Thymus (tissue), 11 donors: ENCODE results near the gene APLP2. TPM values are rescaled to one million over a fixed set of nuclear protein-coding genes. Genes with fewer than 3 reads are reported as not detected.

Source experiments
- DNase-seq, 9 donors: peaks; one replicate each; pipeline ENCODE4 v3.0.0-alpha.2; 2013; ENCODE audit warnings: low spot score in 9 of 9, low read depth in 6 of 9, missing footprints in 1 of 9
- H3K27ac ChIP-seq, 2 donors: one replicate each; pipeline ENCODE4 v1.5.1; 2013; ENCODE audit warnings: control low read depth in 1 of 2, low read depth in 1 of 2, low read length in 1 of 2, mild to moderate bottlenecking in 1 of 2, moderate library complexity in 1 of 2
- H3K27me3 ChIP-seq, 2 donors: one replicate each; pipeline ENCODE4 v1.5.1; 2013; ENCODE audit warnings: low read length in 1 of 2; ENCODE audit not compliant: control insufficient read depth in 2 of 2, insufficient read depth in 1 of 2
- H3K36me3 ChIP-seq, 2 donors: one replicate each; pipeline ENCODE4 v1.5.1; 2013; ENCODE audit warnings: low read length in 1 of 2, mild to moderate bottlenecking in 1 of 2, moderate library complexity in 1 of 2; ENCODE audit not compliant: control insufficient read depth in 2 of 2, insufficient read depth in 2 of 2
- H3K4me1 ChIP-seq, 2 donors: one replicate each; pipeline ENCODE4 v1.5.1; 2013; ENCODE audit warnings: low read length in 2 of 2; ENCODE audit not compliant: control insufficient read depth in 2 of 2, insufficient read depth in 2 of 2
- H3K4me3 ChIP-seq, 2 donors: one replicate each; pipeline ENCODE4 v1.5.1; 2013; ENCODE audit warnings: low read length in 2 of 2, control low read depth in 1 of 2, mild to moderate bottlenecking in 1 of 2
- H3K9me3 ChIP-seq, 2 donors: one replicate each; pipeline ENCODE4 v1.5.1; 2013; ENCODE audit warnings: low read length in 1 of 2, mild to moderate bottlenecking in 1 of 2; ENCODE audit not compliant: control insufficient read depth in 2 of 2, insufficient read depth in 1 of 2
- WGBS: extraction: QIAGEN DNeasy Blood & Tissue Kit; methylation state at CpG from one replicate; pipeline ENCODE4 v1.1.7; 2013; 5-methylcytosine and 5-hydroxymethylcytosine counted together
- polyA plus RNA-seq: library from polyadenylated mRNA; stranded (reverse); fragments of 200-250 nt; gene quantifications from one replicate; pipeline ENCODE4 v1.2.3, GENCODE V29; 2013
- total RNA-seq: library from RNA; stranded (reverse); fragments of 120-200 nt; gene quantifications from one replicate; pipeline ENCODE4 v1.2.4, GENCODE V29; 2013
- donor health status: healthy.

Gene APLP2
- total and polyA plus RNA-seq, 2 donors: 74.4 to 101 TPM

- 96% methylated on average over 5 of the region's 5 CpGs for whole genome bisulfite sequencing
- peaks cover 4 to 8% of the 10 kb centered on the region in 2 donors for H3K36me3 ChIP-seq
- DNase-seq: no peak
- H3K4me1 ChIP-seq: peaks cover 2 to 18% of the 10 kb centered on the region in 2 donors
- H3K9me3 ChIP-seq: no peaks in the 10 kb centered on the region
- no peak overlapping the region for H3K4me3 ChIP-seq
- no peak overlapping the region for H3K27ac ChIP-seq
- H3K27me3 ChIP-seq: no peaks in the 10 kb centered on the region
Measured at GRCh38 chr11:130114281-130114680, 44.6 kb downstream of the APLP2 start.

GRCh38 chr11:130114726-130115125 is 45.0 kb downstream of the APLP2 start:
- no peaks in the 10 kb centered on the region for H3K27me3 ChIP-seq
- H3K36me3 ChIP-seq: peaks cover 4 to 8% of the 10 kb centered on the region in 2 donors
- H3K27ac ChIP-seq: no peak overlapping the region
- peaks cover 2 to 17% of the 10 kb centered on the region in 2 donors for H3K4me1 ChIP-seq
- no peak for DNase-seq
- H3K4me3 ChIP-seq: no peak overlapping the region
- no peaks in the 10 kb centered on the region for H3K9me3 ChIP-seq
- WGBS: 96% methylated on average over 4 of the region's 4 CpGs

- DNase-seq: no peak
- H3K4me1 ChIP-seq: peaks cover 2 to 17% of the 10 kb centered on the region in 2 donors
- no peaks in the 10 kb centered on the region for H3K9me3 ChIP-seq
- no peaks in the 10 kb centered on the region for H3K27me3 ChIP-seq
- no peak overlapping the region for H3K27ac ChIP-seq
- WGBS: 95% methylated on average over 2 of the region's 2 CpGs
- H3K36me3 ChIP-seq: peaks cover 4 to 8% of the 10 kb centered on the region in 2 donors
- no peak overlapping the region for H3K4me3 ChIP-seq
Measured at GRCh38 chr11:130115218-130115617, 45.5 kb downstream of the APLP2 start.

DNA sequence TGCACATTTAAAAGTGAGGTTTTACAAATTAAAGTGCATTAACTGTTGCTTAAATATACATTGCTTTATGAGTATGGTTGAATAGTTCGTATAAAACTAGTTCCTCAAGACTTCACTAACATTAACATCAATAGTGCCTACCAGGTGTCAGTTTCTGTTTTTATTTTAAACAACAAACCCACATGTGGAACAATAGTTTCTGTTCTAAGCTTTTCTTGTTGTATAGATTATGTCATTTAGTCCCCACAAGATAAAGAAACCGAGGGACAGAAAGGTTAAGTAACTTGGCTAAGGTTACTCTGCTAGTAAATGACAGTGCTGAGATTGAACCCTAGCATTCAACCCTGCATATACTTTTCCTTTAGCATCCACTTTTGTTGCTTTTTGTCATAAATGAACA is 48.5 kb downstream of the APLP2 start:
- H3K27me3 ChIP-seq: no peaks in the 10 kb centered on the region
- no peaks in the 10 kb centered on the region for H3K9me3 ChIP-seq
- peaks cover 2 to 22% of the 10 kb centered on the region in 2 donors for H3K4me1 ChIP-seq
- no peak overlapping the region for H3K4me3 ChIP-seq
- peaks cover 2 to 10% of the 10 kb centered on the region in 2 donors for H3K36me3 ChIP-seq
- WGBS: 60% methylated on average over 2 of the region's 2 CpGs
- no peak overlapping the region for H3K27ac ChIP-seq
- DNase-seq: no peak

DNA sequence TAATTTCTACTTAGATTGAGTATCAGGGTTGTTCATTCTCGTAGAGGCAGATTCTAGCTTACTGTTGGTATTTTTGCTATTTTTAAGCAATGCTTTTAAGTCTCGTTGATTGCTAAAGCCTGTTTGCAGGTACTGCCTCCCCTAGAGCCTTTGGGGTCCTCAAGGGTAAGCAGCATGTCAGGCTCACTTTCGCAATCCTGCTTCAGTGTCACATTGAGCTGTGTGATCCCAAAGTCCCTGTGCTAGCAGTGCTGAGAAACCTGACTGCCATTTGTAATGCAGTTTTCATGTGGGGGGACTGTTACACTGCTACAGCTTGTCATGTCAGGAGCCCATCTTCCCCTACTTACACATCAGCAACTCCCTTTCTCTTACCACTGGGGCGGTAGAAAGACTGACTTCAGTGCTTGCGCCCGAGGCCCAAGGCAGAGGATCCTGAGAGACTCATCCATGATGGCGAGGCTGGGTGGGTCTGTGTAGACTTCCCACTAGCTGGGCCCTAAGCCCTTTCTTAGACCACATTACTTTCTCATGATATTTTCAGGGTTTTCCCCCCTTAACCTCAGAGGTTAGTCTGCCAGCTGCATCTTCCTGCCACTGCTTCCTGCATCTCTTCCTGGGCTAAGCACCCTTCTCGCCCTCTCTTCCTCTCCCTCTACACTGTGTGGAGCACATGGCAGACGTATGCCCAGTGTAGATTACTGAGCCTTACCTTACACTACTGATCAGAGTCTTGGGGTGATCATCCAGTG is 49.1 kb downstream of the APLP2 start:
- H3K27ac ChIP-seq: peak overlapping the region in 1 of 2 donors; percentile 9

GRCh38 chr11:130120045-130120444 is 50.4 kb downstream of the APLP2 start:
- peaks cover 15 to 25% of the 10 kb centered on the region in 2 donors for H3K36me3 ChIP-seq
- no peak for DNase-seq
- H3K4me3 ChIP-seq: no peak overlapping the region
- H3K27me3 ChIP-seq: no peaks in the 10 kb centered on the region
- WGBS: over 99% methylated on average over 5 of the region's 5 CpGs
- H3K9me3 ChIP-seq: no peaks in the 10 kb centered on the region
- H3K27ac ChIP-seq: no peak overlapping the region
- H3K4me1 ChIP-seq: peaks cover 2 to 22% of the 10 kb centered on the region in 2 donors

More for the DNA sequence above, 49.1 kb downstream of the APLP2 start:
- 54% methylated on average over 9 of the region's 9 CpGs for WGBS
- Histone ChIP-seq H3K4me1 (peaks cover 2 to 22% of the 10 kb centered on the region in 2 donors), H3K9me3 (no peaks in the 10 kb centered on the region), H3K4me3 (no peak overlapping the region), H3K27me3 (no peaks in the 10 kb centered on the region), H3K36me3 (peaks cover 9 to 16% of the 10 kb centered on the region in 2 donors)
- DNase-seq: peak in 3 of 9 donors; percentile 9 to 57 (median 36)

DNA sequence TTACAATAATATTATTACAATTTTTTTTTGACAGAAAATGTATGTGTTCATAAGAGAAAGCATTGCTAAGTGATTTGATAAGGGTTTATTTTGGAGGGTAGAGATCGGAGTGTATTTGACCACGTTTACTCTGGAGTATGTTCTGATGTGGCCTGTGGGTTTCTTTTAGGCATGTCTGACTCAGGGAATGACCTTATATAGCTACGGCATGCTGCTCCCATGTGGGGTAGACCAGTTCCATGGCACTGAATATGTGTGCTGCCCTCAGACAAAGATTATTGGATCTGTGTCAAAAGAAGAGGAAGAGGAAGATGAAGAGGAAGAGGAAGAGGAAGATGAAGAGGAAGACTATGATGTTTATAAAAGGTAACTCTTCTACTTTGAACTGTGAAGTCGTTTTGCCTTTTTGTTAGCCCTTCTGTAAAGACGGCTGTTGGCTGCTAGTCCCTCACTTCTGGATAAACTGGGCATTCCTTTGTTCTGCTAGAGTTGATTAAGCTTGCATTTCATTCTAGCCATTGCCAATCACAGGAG is 51.8 kb downstream of the APLP2 start:
- peaks cover 18 to 27% of the 10 kb centered on the region in 2 donors for H3K36me3 ChIP-seq
- no peak overlapping the region for H3K27ac ChIP-seq
- peak in 1 of 9 donors; percentile 34 for DNase-seq
- 44% methylated on average over 5 of the region's 5 CpGs for WGBS
- no peaks in the 10 kb centered on the region for H3K9me3 ChIP-seq
- no peaks in the 10 kb centered on the region for H3K27me3 ChIP-seq
- no peak overlapping the region for H3K4me3 ChIP-seq
- peaks cover 2 to 22% of the 10 kb centered on the region in 2 donors for H3K4me1 ChIP-seq

GRCh38 chr11:130122141-130122575 is 52.5 kb downstream of the APLP2 start:
- no peak overlapping the region for H3K27ac ChIP-seq
- DNase-seq: peak in 1 of 9 donors; percentile 23
- peaks cover 2 to 22% of the 10 kb centered on the region in 2 donors for H3K4me1 ChIP-seq
- H3K9me3 ChIP-seq: no peaks in the 10 kb centered on the region
- peaks cover 21 to 27% of the 10 kb centered on the region in 2 donors for H3K36me3 ChIP-seq
- 83% methylated on average over 7 of the region's 7 CpGs for WGBS
- H3K27me3 ChIP-seq: no peaks in the 10 kb centered on the region
- no peak overlapping the region for H3K4me3 ChIP-seq

DNA sequence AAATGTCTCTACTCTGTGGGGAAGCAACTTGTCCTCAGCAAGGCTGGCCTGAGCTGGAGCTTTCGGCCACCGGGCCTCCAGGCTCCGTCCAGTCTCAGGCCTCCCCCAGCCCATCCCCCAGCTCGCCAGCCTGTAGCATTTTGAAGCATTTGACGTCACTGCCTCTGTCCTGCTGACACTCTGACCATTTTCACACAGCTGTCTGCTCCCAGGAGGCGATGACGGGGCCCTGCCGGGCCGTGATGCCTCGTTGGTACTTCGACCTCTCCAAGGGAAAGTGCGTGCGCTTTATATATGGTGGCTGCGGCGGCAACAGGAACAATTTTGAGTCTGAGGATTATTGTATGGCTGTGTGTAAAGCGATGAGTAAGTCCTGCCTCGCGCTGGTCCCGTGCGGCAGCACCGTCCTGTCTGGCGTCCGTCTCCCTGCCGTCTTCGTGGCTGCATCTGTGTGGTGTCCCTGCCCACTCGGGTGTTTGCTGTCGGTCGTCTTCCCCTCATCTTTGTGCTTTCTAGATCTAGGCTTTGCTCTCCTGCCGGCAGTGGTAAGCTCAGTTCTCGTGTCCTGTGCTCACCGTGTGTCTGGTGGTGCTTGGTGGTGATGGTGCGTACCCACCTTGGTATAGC is 53.8 kb downstream of the APLP2 start:
- Histone ChIP-seq H3K36me3 (peaks cover 24 to 31% of the 10 kb centered on the region in 2 donors), H3K27ac (no peak overlapping the region), H3K4me3 (no peak overlapping the region), H3K4me1 (peaks cover 2 to 17% of the 10 kb centered on the region in 2 donors), H3K27me3 (no peaks in the 10 kb centered on the region), H3K9me3 (no peaks in the 10 kb centered on the region)
- 96% methylated on average over 32 of the region's 32 CpGs for WGBS
- no peak for DNase-seq
